Lower leg skin (tissue), 4 donors: Measurements from ENCODE around the gene PMP22. TPM values are rescaled to one million over a fixed set of nuclear protein-coding genes. Genes with fewer than 3 reads are reported as not detected.

Source experiments
- DNase-seq, 2 donors: peaks; one replicate each; pipeline ENCODE4 v3.0.0-alpha.2; 2019; ENCODE audit warnings: low spot score in 2 of 2
- H3K4me3 ChIP-seq: fragments of 200-600 bp; sonication (generic); 2 replicates; pipeline ENCODE4 v1.5.1; 2017; ENCODE audit warnings: mild to moderate bottlenecking, low read depth; ENCODE audit not compliant: poor library complexity, severe bottlenecking
- CTCF ChIP-seq, 3 donors: fragments of 450-650 bp; IDR thresholded peaks; one replicate each; pipeline ENCODE4 v1.5.1; 2016; ENCODE audit warnings: antibody characterized with exemption in 3 of 3, mild to moderate bottlenecking in 3 of 3, moderate library complexity in 2 of 3
- POLR2A ChIP-seq, 2 donors: fragments of 450-650 bp; IDR thresholded peaks; one replicate each; pipeline ENCODE4 v1.6.1; 2016 to 2017; ENCODE audit warnings: antibody characterized with exemption in 2 of 2, mild to moderate bottlenecking in 1 of 2, moderate library complexity in 1 of 2
- WGBS, 2 donors: methylation state at CpG; one replicate each; pipeline ENCODE4 v1.1.5; 2018; 5-methylcytosine and 5-hydroxymethylcytosine counted together
- intact Hi-C: fragments of 100-400 bp; cut with DNase I; formaldehyde crosslinking; loops from one replicate; pipeline ENCODE4 v1.15.0; 2023; ENCODE audit warnings: low total_unique reads
- total RNA-seq, 4 donors: library from RNA; depleted of rRNA; stranded (reverse); fragments of >200 nt; gene quantifications; one replicate each; pipeline ENCODE4 v1.1.0, GENCODE V29; 2016

PMP22 gene
- total RNA-seq, 4 donors from 2014 or later, result 34.9 to 120 (median 64.5) TPM

- 55% methylated on average over 2 of the region's 2 CpGs for WGBS, 2 donors
- no peak for TF ChIP-seq CTCF (IDR thresholded peaks at IDR 0.05)
- TF ChIP-seq POLR2A (IDR thresholded peaks at IDR 0.05), result no peak
- DNase-seq, result no peak
- intact Hi-C loops, result no loop called here
- H3K4me3 ChIP-seq, result no peak overlapping the region
These were observed 19.4 kb upstream of the PMP22 start for GRCh38 chr17:15284537-15284936.

GRCh38 chr17:15284107-15284506, 19.0 kb upstream of the PMP22 start:
- WGBS, 2 donors, result 90% methylated on average over 6 of the region's 6 CpGs
- no peak for DNase-seq
- intact Hi-C loops, result no loop called here
- H3K4me3 ChIP-seq, result no peak overlapping the region
- TF ChIP-seq POLR2A (IDR thresholded peaks at IDR 0.05), result no peak
- TF ChIP-seq CTCF (IDR thresholded peaks at IDR 0.05), result no peak

- DNase-seq, result no peak
- 85 to 90% methylated on average over 3 of the region's 3 CpGs for WGBS, 2 donors
- intact Hi-C loops, result no loop called here
- TF ChIP-seq CTCF (IDR thresholded peaks at IDR 0.05), result no peak
- no peak overlapping the region for H3K4me3 ChIP-seq
These were observed 16.8 kb upstream of the PMP22 start for GRCh38 chr17:15281909-15282308.

- no peak for DNase-seq
These were observed 13.9 kb upstream of the PMP22 start for GRCh38 chr17:15278924-15279477.

GRCh38 chr17:15278380-15278779, 13.3 kb upstream of the PMP22 start:
- intact Hi-C loops, result no loop called here
- no peak for TF ChIP-seq POLR2A (IDR thresholded peaks at IDR 0.05)
- no peak for TF ChIP-seq CTCF (IDR thresholded peaks at IDR 0.05)
- no peak overlapping the region for H3K4me3 ChIP-seq
- 37% methylated on average over 5 to 6 of the region's 6 CpGs for WGBS, 2 donors
- DNase-seq, result no peak

More at GRCh38 chr17:15278924-15279477, 13.9 kb upstream of the PMP22 start:
- TF ChIP-seq POLR2A (IDR thresholded peaks at IDR 0.05) (no peak), CTCF (IDR thresholded peaks at IDR 0.05) (no peak)
- WGBS, 2 donors, result 65 to 86% methylated on average over 2 of the region's 2 CpGs
- intact Hi-C loops, result no loop called here
- H3K4me3 ChIP-seq, result no peak overlapping the region

- WGBS, 2 donors, result 87 to 97% methylated on average over 3 of the region's 3 CpGs
- no peak for DNase-seq
- H3K4me3 ChIP-seq, result no peak overlapping the region
- TF ChIP-seq CTCF (IDR thresholded peaks at IDR 0.05) (no peak), POLR2A (IDR thresholded peaks at IDR 0.05) (no peak)
- intact Hi-C loops, result no loop called here
These were observed 8.9 kb upstream of the PMP22 start for GRCh38 chr17:15274017-15274416.
